ENCODE data around the gene HTD2.

The HTD2 gene

GRCh38 chr3:58355179-58355578, 48.9 kb downstream of the HTD2 start:
- H3K4me3 ChIP-seq (ENCODE audit: control insufficient read depth, low read depth, low read length): no peak overlapping the region
- TF ChIP-seq CTCF (conservative IDR thresholded peaks at IDR 0.05; ENCODE audit: control insufficient read depth, insufficient read depth, low read depth, low read length): no peak
- DNase-seq (ENCODE audit: low read depth): no peak

- no peak for TF ChIP-seq CTCF (conservative IDR thresholded peaks at IDR 0.05; ENCODE audit: control insufficient read depth, insufficient read depth, low read depth, low read length)
- H3K4me3 ChIP-seq (ENCODE audit: control insufficient read depth, low read depth, low read length): no peak overlapping the region
- no peak for DNase-seq (ENCODE audit: low read depth)
These were observed 49.7 kb downstream of the HTD2 start for GRCh38 chr3:58356054-58356453.

GRCh38 chr3:58357402-58357801, 51.1 kb downstream of the HTD2 start:
- no peak overlapping the region for H3K4me3 ChIP-seq (ENCODE audit: control insufficient read depth, low read depth, low read length)
- no peak for TF ChIP-seq CTCF (conservative IDR thresholded peaks at IDR 0.05; ENCODE audit: control insufficient read depth, insufficient read depth, low read depth, low read length)
- DNase-seq (ENCODE audit: low read depth): no peak

- no peak for DNase-seq (ENCODE audit: low read depth)
- H3K4me3 ChIP-seq (ENCODE audit: control insufficient read depth, low read depth, low read length): no peak overlapping the region
- TF ChIP-seq CTCF (conservative IDR thresholded peaks at IDR 0.05; ENCODE audit: control insufficient read depth, insufficient read depth, low read depth, low read length): no peak
These were observed 51.8 kb downstream of the HTD2 start for GRCh38 chr3:58358092-58358491.

- no peak for TF ChIP-seq CTCF (conservative IDR thresholded peaks at IDR 0.05; ENCODE audit: control insufficient read depth, insufficient read depth, low read depth, low read length)
- H3K4me3 ChIP-seq (ENCODE audit: control insufficient read depth, low read depth, low read length): no peak overlapping the region
- DNase-seq (ENCODE audit: low read depth): no peak
These were observed 52.5 kb downstream of the HTD2 start for GRCh38 chr3:58358808-58359207.

GRCh38 chr3:58359621-58360020, 53.3 kb downstream of the HTD2 start:
- H3K4me3 ChIP-seq (ENCODE audit: control insufficient read depth, low read depth, low read length): no peak overlapping the region
- TF ChIP-seq CTCF (conservative IDR thresholded peaks at IDR 0.05; ENCODE audit: control insufficient read depth, insufficient read depth, low read depth, low read length): no peak
- DNase-seq (ENCODE audit: low read depth): no peak

GRCh38 chr3:58361866-58362265, 55.5 kb downstream of the HTD2 start:
- TF ChIP-seq CTCF (conservative IDR thresholded peaks at IDR 0.05; ENCODE audit: control insufficient read depth, insufficient read depth, low read depth, low read length): no peak
- no peak for DNase-seq (ENCODE audit: low read depth)
- H3K4me3 ChIP-seq (ENCODE audit: control insufficient read depth, low read depth, low read length): no peak overlapping the region

Data from fibroblast of mammary gland (primary cell).